Vagina (tissue), 2 donors: ENCODE measurements around the gene BAHCC1.

ENCODE experiments used
- CTCF ChIP-seq, 3 experiments: fragments of 450-650 bp in 2 of 3; fragments of 200-600 bp in 1 of 3; sonication (generic) in 1 of 3; IDR thresholded peaks; one replicate each; pipeline ENCODE4 v1.5.1; 2017 to 2019; ENCODE audit warnings: antibody characterized with exemption in 3 of 3, mild to moderate bottlenecking in 2 of 3, moderate library complexity in 2 of 3
- POLR2AphosphoS5 ChIP-seq, 2 donors: sonication (generic); formaldehyde crosslinking; IDR thresholded peaks; one replicate each; pipeline ENCODE4 v1.9.0; 2017; ENCODE audit warnings: antibody characterized with exemption in 2 of 2, mild to moderate bottlenecking in 2 of 2, low read depth in 1 of 2; ENCODE audit not compliant: insufficient read depth in 1 of 2

- TF ChIP-seq CTCF (IDR thresholded peaks at IDR 0.05) (no peak), POLR2AphosphoS5 (IDR thresholded peaks at IDR 0.05; ENCODE audit: insufficient read depth in 1 of 2, low read depth in 1 of 2) (peak in 1 of 2 donors; percentile 77)
These were observed 41.1 kb downstream of the BAHCC1 start for GRCh38 chr17:81436294-81436849.
